Activated naive CD8-positive, alpha-beta T cell (primary cell): Measurements from ENCODE around the gene ACOXL.

Experiments
- H3K27ac Mint-ChIP-seq: one replicate; pipeline ENCODE4 v1.8.0; 2021; ENCODE audit warnings: mixed read lengths
- H3K27me3 Mint-ChIP-seq: one replicate; pipeline ENCODE4 v1.8.0; 2021; ENCODE audit warnings: mixed read lengths
- H3K36me3 Mint-ChIP-seq: one replicate; pipeline ENCODE4 v1.8.0; 2021; ENCODE audit warnings: mixed read lengths
- H3K4me1 Mint-ChIP-seq: one replicate; pipeline ENCODE4 v1.8.0; 2021; ENCODE audit warnings: low read depth, mixed read lengths
- H3K4me3 Mint-ChIP-seq: one replicate; pipeline ENCODE4 v1.8.0; 2021; ENCODE audit warnings: mild to moderate bottlenecking, mixed read lengths
- H3K9me3 Mint-ChIP-seq: one replicate; pipeline ENCODE4 v1.8.0; 2021; ENCODE audit warnings: low read depth, mixed read lengths

ACOXL gene

DNA sequence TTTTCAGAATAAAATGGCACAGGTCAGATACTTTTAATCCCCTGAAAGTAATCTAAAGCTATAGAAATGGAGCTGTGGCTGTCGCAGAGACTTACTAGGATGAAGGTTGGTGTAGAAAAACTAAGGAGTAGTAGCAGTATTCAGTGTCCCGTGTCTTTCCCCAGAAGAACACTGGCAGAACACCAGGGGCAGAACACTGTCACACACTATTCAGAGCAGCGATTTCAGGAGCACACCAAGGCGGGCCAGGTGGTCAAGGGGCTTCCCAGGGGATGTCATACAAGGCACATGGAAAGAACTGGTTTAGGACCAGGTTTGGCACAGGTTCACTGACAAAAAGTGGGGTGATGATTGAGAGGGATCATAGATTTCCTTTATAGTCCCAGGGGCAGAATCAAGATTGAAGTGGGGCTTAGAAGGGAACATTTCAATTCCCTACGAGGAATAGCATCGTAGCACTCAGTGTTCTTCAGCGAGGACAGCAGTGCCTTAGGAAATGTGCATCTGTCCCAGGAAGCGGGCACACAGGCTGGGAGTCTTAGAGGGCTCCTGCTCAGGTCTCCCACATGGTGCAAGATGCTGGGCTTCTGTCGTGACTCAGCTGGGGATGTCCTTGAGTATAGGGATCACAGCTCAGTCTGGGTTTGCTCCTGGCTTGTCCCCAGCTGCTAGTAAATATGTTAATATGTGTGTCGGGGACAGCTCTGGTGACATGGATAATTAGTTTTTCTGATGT is 410.9 kb downstream of the ACOXL start:
- no peaks in the 10 kb centered on the region for H3K27me3 Mint-ChIP-seq
- H3K27ac Mint-ChIP-seq: no peak overlapping the region
- H3K4me3 Mint-ChIP-seq: no peak overlapping the region
- peaks cover 34% of the 10 kb centered on the region for H3K4me1 Mint-ChIP-seq
- H3K9me3 Mint-ChIP-seq: no peaks in the 10 kb centered on the region
- H3K36me3 Mint-ChIP-seq: peaks cover 23% of the 10 kb centered on the region

DNA sequence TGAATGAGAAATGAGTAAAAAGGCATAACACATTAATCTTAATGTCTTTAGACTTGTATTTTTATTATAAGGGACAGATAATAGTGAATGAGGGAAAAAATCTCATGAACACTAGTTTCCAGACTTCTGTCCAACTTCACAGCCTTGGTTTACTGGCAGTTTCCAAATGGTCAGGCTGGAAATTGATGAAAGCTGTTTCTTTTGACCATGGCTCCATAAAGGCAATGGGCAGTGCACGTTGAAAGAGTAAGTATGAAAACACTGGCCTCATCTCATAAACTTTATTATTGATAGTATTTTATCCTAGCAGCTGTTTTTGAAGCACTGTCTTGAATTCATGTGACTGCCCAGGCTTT is 411.4 kb downstream of the ACOXL start:
- peaks cover 22% of the 10 kb centered on the region for H3K36me3 Mint-ChIP-seq
- no peaks in the 10 kb centered on the region for H3K9me3 Mint-ChIP-seq
- H3K27me3 Mint-ChIP-seq: no peaks in the 10 kb centered on the region
- no peak overlapping the region for H3K4me3 Mint-ChIP-seq
- peaks cover 36% of the 10 kb centered on the region for H3K4me1 Mint-ChIP-seq
- H3K27ac Mint-ChIP-seq: no peak overlapping the region

DNA sequence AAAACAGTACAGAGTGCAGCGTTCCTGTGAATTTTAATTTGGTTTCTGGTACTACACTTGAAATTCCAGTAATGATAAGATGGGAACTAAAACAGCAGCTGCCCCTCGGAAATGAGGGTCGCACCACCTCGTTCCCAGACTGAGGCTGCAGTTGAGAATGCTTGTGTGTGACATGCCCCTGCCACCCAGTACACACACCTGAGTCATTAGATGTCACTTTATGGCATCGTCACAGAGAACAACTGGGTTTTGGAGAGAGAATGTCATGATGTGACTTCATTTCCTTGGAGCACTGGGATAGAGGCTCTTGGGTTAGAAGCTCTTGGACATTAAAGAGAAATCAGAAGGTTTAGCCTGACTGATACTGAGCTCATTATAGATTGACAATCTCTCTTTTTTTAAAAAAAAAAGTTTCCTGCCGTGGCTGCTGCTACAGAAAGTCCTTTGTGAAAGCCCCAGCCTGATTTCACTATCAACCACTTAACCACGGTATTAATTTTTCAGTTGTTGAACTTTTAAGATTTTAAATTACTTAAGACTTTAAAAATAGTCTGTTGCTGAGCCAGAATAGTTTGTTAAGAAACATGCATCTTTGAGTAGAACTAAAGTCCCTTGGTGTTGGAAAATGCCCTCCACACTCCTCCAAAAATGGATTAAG is 412.9 kb downstream of the ACOXL start:
- Mint-ChIP-seq H3K9me3 (no peaks in the 10 kb centered on the region), H3K36me3 (peaks cover 22% of the 10 kb centered on the region), H3K4me1 (peaks cover 41% of the 10 kb centered on the region), H3K27ac (no peak overlapping the region), H3K4me3 (no peak overlapping the region), H3K27me3 (no peaks in the 10 kb centered on the region)

DNA sequence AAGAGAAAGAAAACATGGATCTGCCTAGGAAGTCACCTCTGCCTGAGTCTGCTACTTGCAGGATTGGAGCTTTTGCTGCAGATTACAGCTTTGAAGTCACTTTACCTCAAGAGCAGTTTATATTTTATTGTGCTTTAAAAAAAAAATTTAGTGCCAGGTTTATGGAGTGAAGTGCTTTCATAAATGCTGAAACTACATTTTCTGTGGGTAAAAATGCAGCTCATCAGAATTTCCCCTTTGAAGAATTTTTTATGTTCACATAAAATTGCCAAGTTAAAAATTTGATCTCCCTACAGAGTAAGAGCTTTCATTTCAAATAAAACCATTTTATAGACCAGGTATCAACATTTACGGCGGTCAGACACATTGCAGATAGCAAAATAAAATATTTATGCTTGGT is 413.6 kb downstream of the ACOXL start:
- peaks cover 41% of the 10 kb centered on the region for H3K4me1 Mint-ChIP-seq
- no peaks in the 10 kb centered on the region for H3K27me3 Mint-ChIP-seq
- peaks cover 22% of the 10 kb centered on the region for H3K36me3 Mint-ChIP-seq
- no peak overlapping the region for H3K27ac Mint-ChIP-seq
- no peak overlapping the region for H3K4me3 Mint-ChIP-seq
- H3K9me3 Mint-ChIP-seq: no peaks in the 10 kb centered on the region

DNA sequence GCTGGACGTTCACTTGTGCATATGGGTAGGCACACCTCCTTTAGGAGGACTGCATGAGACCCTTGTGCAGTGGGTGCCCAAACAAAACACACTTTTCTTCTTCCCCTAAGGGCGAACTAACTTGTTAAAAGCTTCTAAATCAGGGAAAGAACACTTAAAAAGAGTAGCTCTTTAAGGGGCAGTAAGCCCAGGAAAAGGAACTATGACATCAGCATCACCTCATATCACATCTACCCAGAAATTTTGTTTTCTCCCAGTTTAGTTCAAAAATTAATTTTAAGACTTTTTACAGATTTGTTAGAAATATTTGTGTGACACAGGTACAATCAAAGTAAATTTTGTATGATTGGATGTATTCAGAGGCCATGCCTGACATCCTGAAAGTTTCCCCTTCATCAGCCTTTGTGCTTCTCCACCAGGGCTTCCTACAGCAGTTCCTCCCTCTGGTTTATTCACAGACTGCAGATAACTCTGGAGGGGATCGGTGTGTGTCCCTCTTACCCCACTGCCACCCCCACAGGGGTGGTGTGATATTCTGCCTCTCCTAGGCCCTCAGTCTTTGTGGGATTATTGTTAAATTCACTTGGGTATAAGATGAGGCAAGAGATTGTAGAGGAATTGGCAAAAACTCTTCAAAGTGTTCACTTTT is 416.0 kb downstream of the ACOXL start:
- H3K36me3 Mint-ChIP-seq: peaks cover 25% of the 10 kb centered on the region

DNA sequence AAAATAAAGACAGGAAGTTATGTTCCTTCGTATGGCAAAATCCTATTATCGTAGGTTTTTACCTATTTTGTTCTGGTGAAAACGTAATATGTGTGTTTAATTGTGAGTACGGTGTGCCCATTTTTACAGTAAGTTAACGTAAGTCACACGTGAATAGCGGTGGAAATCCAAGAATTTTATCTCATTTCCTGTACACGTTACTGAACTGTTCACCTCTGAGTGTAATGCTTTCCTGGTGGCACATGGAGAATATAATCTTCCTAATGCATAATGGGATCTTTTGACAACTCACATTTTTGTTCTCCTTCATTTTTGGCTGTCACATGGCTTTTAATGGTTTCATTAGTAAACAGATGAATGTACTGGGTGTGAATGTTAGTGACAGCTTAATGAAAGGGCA is 416.6 kb downstream of the ACOXL start:
- H3K27me3 Mint-ChIP-seq: no peaks in the 10 kb centered on the region
- H3K27ac Mint-ChIP-seq: no peak overlapping the region
- no peaks in the 10 kb centered on the region for H3K9me3 Mint-ChIP-seq
- peaks cover 27% of the 10 kb centered on the region for H3K36me3 Mint-ChIP-seq
- H3K4me1 Mint-ChIP-seq: peaks cover 33% of the 10 kb centered on the region
- no peak overlapping the region for H3K4me3 Mint-ChIP-seq

More for the DNA sequence above, 416.0 kb downstream of the ACOXL start:
- Mint-ChIP-seq H3K27me3 (no peaks in the 10 kb centered on the region), H3K4me1 (peaks cover 33% of the 10 kb centered on the region), H3K27ac (peak overlapping the region; percentile 58), H3K9me3 (no peaks in the 10 kb centered on the region), H3K4me3 (no peak overlapping the region)

DNA sequence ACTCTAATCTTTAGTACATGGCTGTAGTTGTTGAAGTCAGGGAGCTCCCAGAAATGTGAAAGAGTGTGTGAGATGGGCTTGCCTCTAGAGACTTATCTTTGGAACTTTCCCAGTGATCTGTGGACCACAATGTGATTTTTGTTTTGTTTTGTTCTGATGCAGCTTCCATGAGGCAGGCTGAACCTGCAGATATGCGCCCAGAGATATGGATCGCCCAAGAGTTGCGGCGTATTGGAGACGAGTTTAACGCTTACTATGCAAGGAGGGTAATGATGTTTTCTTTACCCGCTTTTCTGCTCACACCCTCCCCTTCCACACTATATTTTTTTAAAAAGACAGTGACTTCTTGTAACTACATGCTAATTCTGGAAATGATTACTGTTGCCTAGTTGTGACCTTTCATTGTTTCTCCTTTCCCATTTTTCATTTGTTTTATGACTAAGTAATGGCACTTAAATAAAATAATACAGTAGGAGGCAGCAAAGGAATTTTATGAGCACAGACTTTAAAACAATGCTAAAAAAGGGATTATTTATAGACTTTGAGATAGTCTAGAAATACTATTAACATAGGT is 417.6 kb downstream of the ACOXL start:
- H3K9me3 Mint-ChIP-seq: no peaks in the 10 kb centered on the region
- no peak overlapping the region for H3K27ac Mint-ChIP-seq
- H3K36me3 Mint-ChIP-seq: peaks cover 25% of the 10 kb centered on the region
- no peaks in the 10 kb centered on the region for H3K27me3 Mint-ChIP-seq
- no peak overlapping the region for H3K4me3 Mint-ChIP-seq
- peaks cover 35% of the 10 kb centered on the region for H3K4me1 Mint-ChIP-seq

DNA sequence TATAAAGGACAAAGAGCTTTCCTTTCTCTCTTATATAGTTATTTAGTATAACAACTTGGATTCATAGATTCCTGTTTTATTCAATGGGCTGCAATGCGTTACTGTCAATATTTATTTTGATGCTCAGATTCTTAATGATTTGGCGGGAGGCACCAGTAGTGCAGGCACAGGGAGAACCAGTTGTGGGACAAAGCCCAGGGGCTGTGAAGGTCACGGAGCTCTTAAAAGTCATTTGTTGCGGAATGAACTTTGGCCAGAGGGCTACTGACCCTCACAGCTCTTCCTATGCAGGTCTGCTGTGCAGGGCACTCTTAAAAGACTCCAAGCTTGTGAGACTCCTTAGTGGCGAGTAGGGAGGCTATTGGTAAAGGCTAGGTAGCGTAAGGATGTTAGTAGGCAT is 422.4 kb downstream of the ACOXL start:
- Mint-ChIP-seq H3K36me3 (peaks cover 27% of the 10 kb centered on the region), H3K4me1 (peaks cover 47% of the 10 kb centered on the region), H3K27ac (no peak overlapping the region)

DNA sequence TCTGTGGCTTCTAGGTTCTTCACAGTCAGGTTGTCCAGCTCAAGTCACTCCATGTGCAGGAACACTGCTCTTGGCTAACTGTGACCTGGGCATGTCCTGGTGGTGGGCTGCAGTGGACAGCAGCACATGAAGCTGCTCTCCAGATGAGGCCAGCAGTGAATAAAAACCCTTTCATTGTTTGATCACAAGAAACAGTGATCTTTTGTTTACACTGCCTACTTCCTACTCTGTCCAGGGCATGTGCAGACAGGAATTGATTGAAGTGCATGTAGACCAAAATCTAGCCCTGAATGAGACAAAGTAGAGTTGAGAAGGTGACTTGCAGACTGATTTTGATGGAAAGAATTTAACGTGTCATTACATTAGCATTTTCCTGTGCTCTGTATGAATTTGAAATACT is 423.2 kb downstream of the ACOXL start:
- no peak overlapping the region for H3K4me3 Mint-ChIP-seq
- H3K9me3 Mint-ChIP-seq: no peaks in the 10 kb centered on the region
- peaks cover 25% of the 10 kb centered on the region for H3K36me3 Mint-ChIP-seq
- peak overlapping the region; percentile 5 for H3K27ac Mint-ChIP-seq
- H3K4me1 Mint-ChIP-seq: peaks cover 50% of the 10 kb centered on the region
- no peaks in the 10 kb centered on the region for H3K27me3 Mint-ChIP-seq

More for the DNA sequence above, 422.4 kb downstream of the ACOXL start:
- H3K27me3 Mint-ChIP-seq: no peaks in the 10 kb centered on the region
- H3K9me3 Mint-ChIP-seq: no peaks in the 10 kb centered on the region
- peak overlapping the region; percentile 7 for H3K4me3 Mint-ChIP-seq

DNA sequence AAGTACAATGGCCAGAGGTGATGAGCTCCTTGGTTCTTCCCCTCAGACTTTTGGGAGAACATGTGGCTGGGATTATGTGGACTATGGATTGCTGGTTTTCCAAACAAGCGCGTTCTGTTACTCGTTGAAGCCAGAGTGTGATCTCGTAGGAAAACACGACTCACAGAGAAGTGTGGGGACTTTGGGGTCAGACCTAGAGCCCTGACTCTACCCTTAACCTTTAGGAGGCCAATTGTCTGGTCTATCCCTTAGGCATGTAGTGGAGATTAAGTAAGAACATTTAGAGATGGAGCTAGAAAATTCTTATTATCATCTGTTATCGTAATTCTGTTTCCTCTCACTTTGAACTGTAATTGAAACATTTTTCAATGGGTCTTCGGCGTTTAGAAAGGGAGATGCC is 424.2 kb downstream of the ACOXL start:
- Mint-ChIP-seq H3K4me3 (peak overlapping the region; percentile 54), H3K27ac (peak overlapping the region; percentile 75), H3K9me3 (no peaks in the 10 kb centered on the region), H3K27me3 (no peaks in the 10 kb centered on the region), H3K36me3 (peaks cover 21% of the 10 kb centered on the region), H3K4me1 (peaks cover 53% of the 10 kb centered on the region)

DNA sequence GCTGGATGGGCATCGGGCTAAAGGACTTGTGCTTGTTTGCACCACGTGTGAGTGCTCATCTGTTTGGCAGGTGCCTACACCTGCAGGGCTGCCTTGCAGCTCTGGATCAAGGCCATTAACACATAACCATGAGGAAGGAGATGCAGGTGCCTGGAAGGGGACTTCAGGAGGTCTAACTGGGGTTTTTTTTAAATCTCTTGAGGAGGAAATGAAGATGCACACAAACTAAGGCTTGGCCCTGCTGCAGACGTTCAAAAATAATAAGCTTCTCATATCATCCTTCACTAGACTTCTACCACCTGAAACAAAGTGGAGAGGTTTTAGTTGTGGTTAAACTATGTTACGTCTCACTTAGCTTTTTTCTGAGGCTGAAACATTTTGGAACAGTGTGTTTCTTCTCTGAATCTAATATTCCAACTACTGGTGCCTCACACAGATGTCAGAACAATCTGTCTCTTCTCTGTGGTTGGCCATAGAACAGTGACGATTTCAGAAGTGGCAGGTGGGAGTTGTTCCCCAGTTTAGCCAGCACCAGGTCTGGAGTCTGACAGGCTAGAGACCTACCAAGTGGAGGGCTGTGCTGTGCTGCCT is 424.8 kb downstream of the ACOXL start:
- Mint-ChIP-seq H3K4me3 (peak overlapping the region; percentile 54), H3K9me3 (no peaks in the 10 kb centered on the region), H3K27me3 (no peaks in the 10 kb centered on the region), H3K27ac (peak overlapping the region; percentile 75), H3K4me1 (peaks cover 56% of the 10 kb centered on the region), H3K36me3 (peaks cover 20% of the 10 kb centered on the region)

DNA sequence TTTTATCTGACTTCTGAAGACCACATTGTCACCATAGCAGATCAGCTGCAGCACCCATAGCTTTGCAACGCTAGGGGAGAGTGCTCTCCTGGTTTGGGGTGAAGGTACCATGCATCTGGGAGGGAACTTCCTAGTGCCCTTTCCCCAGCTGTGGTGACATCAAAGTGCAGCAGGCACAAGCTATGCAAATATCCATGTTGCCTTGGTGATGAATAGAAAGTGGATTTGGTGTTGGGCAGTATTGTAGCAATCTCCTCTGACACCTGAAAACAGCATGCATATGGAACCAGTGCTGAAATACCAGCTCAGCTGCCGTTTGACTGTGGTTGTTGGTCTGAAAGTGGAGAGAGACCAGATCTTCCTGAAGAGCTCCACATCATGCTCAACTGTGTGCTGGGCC is 425.4 kb downstream of the ACOXL start:
- Mint-ChIP-seq H3K27ac (peak overlapping the region; percentile 41), H3K36me3 (peaks cover 20% of the 10 kb centered on the region), H3K9me3 (no peaks in the 10 kb centered on the region), H3K4me1 (peaks cover 62% of the 10 kb centered on the region), H3K27me3 (no peaks in the 10 kb centered on the region), H3K4me3 (peak overlapping the region; percentile 30)

DNA sequence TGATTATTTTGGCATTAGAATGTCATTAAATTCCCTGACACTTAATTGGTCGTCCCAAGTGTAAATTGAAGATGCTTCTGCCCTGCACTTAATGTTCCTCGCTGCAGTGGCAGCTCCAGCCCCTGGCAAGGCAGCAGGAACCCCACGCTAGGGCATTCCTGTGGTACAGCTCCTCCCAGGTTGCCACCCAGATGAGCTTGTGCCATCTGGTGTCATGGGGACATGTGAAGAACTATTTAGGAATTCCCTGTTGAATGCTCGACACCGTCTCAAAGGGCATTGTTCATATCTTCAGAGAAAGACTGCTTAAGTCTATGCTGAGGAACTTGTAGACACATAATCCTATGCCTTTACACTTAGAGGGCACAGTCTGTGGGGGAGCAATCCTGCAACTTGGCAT is 427.3 kb downstream of the ACOXL start:
- H3K4me3 Mint-ChIP-seq: no peak overlapping the region
- no peaks in the 10 kb centered on the region for H3K9me3 Mint-ChIP-seq
- peaks cover 67% of the 10 kb centered on the region for H3K4me1 Mint-ChIP-seq
- H3K27me3 Mint-ChIP-seq: no peaks in the 10 kb centered on the region
- peaks cover 19% of the 10 kb centered on the region for H3K36me3 Mint-ChIP-seq
- no peak overlapping the region for H3K27ac Mint-ChIP-seq

DNA sequence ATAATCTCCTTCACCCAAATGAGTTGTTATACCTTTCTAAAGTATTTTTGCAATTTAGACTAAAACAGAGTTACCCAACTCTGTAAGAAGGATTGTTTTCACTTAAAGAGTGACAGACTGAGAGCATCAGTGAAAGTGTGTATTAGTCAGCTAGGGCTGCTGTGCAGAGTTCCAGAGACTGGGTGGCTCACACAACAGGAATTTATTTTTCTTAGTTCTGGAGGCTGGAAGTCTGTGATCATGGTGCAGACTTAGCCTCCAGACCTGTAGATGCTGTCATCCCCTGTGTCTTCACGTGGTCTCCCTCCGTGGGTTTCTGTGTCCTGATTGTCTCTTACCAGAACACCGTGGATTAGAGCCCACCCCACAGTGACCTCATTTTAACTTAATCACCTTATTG is 428.4 kb downstream of the ACOXL start:
- Mint-ChIP-seq H3K27ac (no peak overlapping the region), H3K36me3 (peaks cover 26% of the 10 kb centered on the region), H3K9me3 (no peaks in the 10 kb centered on the region), H3K4me1 (peaks cover 56% of the 10 kb centered on the region), H3K4me3 (no peak overlapping the region), H3K27me3 (no peaks in the 10 kb centered on the region)

DNA sequence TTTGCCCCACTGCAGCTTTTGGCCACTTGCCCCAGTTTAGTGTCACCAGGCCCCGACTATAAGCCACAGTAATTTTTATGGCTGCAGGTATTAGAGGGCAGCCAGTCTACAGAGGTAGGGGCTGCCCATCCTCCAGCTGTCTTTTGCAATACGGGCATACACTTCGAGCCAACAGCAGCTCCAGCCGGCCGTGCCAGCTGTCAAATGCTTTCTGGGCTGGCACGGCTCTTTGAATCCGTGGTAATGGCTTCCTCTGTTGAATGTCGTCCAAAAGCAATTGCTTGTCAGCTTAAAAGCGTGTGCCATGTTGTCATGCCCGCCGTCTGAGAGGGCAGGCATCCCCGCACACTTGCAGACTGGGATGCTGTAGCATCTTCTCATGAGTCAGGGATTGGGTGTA is 429.6 kb downstream of the ACOXL start:
- Mint-ChIP-seq H3K27me3 (no peaks in the 10 kb centered on the region), H3K36me3 (peaks cover 20% of the 10 kb centered on the region), H3K4me3 (no peak overlapping the region), H3K4me1 (peaks cover 44% of the 10 kb centered on the region), H3K27ac (no peak overlapping the region), H3K9me3 (no peaks in the 10 kb centered on the region)
